Astrocyte (in vitro differentiated cells and primary cell): ENCODE measurements around the gene PTPN5. TPM values are rescaled to one million over a fixed set of nuclear protein-coding genes. Genes with fewer than 3 reads are reported as not detected.

Experiments used
- DNase-seq: peaks from one replicate; pipeline ENCODE4 v3.0.0-alpha.2; 2010; ENCODE audit warnings: low read depth
- FAIRE-seq: peaks from 2 replicates; lab custom pipeline; 2011; peaks lifted over from hg19 to GRCh38; lab: Jason Lieb, UNC
- H2AFZ ChIP-seq: 2 replicates; pipeline ENCODE4 v1.6.0; 2012; ENCODE audit warnings: low read depth, low read length, inconsistent platforms
- H3K27ac ChIP-seq: 2 replicates; pipeline ENCODE4 v1.5.1; 2011; ENCODE audit warnings: low read depth, low read length, inconsistent platforms
- H3K27me3 ChIP-seq: 2 replicates; pipeline ENCODE4 v1.6.0; 2011; ENCODE audit warnings: low read length, inconsistent platforms; ENCODE audit not compliant: insufficient read depth
- H3K36me3 ChIP-seq: 2 replicates; pipeline ENCODE4 v1.5.1; 2011; ENCODE audit warnings: low read length, inconsistent platforms; ENCODE audit not compliant: insufficient read depth
- H3K4me1 ChIP-seq: 2 replicates; pipeline ENCODE4 v1.5.1; 2011; ENCODE audit warnings: low read length, inconsistent platforms; ENCODE audit not compliant: insufficient read depth
- H3K4me2 ChIP-seq: 2 replicates; pipeline ENCODE4 v1.6.0; 2012; ENCODE audit warnings: low read length, inconsistent platforms
- H3K4me3 ChIP-seq: 2 replicates; pipeline ENCODE4 v1.5.1; 2011; ENCODE audit warnings: low read depth, mild to moderate bottlenecking, low read length, inconsistent platforms; ENCODE audit not compliant: insufficient read depth
- H3K79me2 ChIP-seq: 2 replicates; pipeline ENCODE4 v1.6.0; 2012; ENCODE audit warnings: mild to moderate bottlenecking, low read length, inconsistent platforms; ENCODE audit not compliant: insufficient read depth
- H3K9ac ChIP-seq: 2 replicates; pipeline ENCODE4 v1.6.0; 2012; ENCODE audit warnings: mild to moderate bottlenecking, low read length, inconsistent platforms
- H3K9me3 ChIP-seq: 2 replicates; pipeline ENCODE4 v1.5.1; 2012; ENCODE audit warnings: low read depth, mild to moderate bottlenecking, low read length, inconsistent platforms; ENCODE audit not compliant: insufficient read depth
- H4K20me1 ChIP-seq: 2 replicates; pipeline ENCODE4 v1.6.0; 2012; ENCODE audit warnings: low read length, inconsistent platforms; ENCODE audit not compliant: insufficient read depth
- H3K27ac Mint-ChIP-seq: one replicate; pipeline ENCODE4 v1.8.0; 2021; ENCODE audit warnings: mild to moderate bottlenecking, mixed read lengths; ENCODE audit not compliant: unreplicated experiment
- H3K27me3 Mint-ChIP-seq: one replicate; pipeline ENCODE4 v1.8.0; 2021; ENCODE audit warnings: low read depth, mixed read lengths; ENCODE audit not compliant: unreplicated experiment
- H3K36me3 Mint-ChIP-seq: one replicate; pipeline ENCODE4 v1.8.0; 2021; ENCODE audit warnings: low read depth, mixed read lengths; ENCODE audit not compliant: unreplicated experiment
- H3K4me1 Mint-ChIP-seq: one replicate; pipeline ENCODE4 v1.8.0; 2021; ENCODE audit warnings: low read depth, mixed read lengths; ENCODE audit not compliant: unreplicated experiment
- H3K4me3 Mint-ChIP-seq: one replicate; pipeline ENCODE4 v1.8.0; 2021; ENCODE audit warnings: mild to moderate bottlenecking, moderate library complexity, mixed read lengths; ENCODE audit not compliant: unreplicated experiment
- H3K9me3 Mint-ChIP-seq: one replicate; pipeline ENCODE4 v1.8.0; 2021; ENCODE audit warnings: mild to moderate bottlenecking, mixed read lengths; ENCODE audit not compliant: unreplicated experiment
- CTCF ChIP-seq: IDR thresholded peaks from 2 replicates; pipeline ENCODE4 v1.5.1; 2011; ENCODE audit warnings: low read depth, mild to moderate bottlenecking, inconsistent platforms, low read length, moderate library complexity; ENCODE audit not compliant: insufficient read depth
- EZH2 ChIP-seq: IDR thresholded peaks from 2 replicates; pipeline ENCODE4 v1.6.1; 2012; ENCODE audit warnings: mild to moderate bottlenecking, low read length, inconsistent platforms; ENCODE audit not compliant: insufficient read depth
- total RNA-seq: library from RNA; stranded (reverse); gene quantifications from 2 replicates; pipeline ENCODE4 v1.2.1, GENCODE V29; 2021

PTPN5 gene
- total RNA-seq, 1 donor from 2014 or later: 0.07 TPM

GRCh38 chr11:18731949-18732821 lies 59.4 kb downstream of the PTPN5 start:
- TF ChIP-seq EZH2 (no peak), CTCF (peak; percentile 98)
- no peak overlapping the region for H3K4me3 Mint-ChIP-seq
- H3K27ac Mint-ChIP-seq: no peak overlapping the region
- FAIRE-seq (no peak), DNase-seq (peak; percentile 12)
- Histone ChIP-seq H3K79me2 (no peaks in the 10 kb centered on the region), H4K20me1 (no peaks in the 10 kb centered on the region), H2AFZ (peak overlapping the region; percentile 39), H3K9me3 (no peaks in the 10 kb centered on the region), H3K27ac (no peak overlapping the region), H3K4me2 (no peak overlapping the region), H3K4me1 (no peaks in the 10 kb centered on the region), H3K9ac (no peak overlapping the region), H3K27me3 (no peaks in the 10 kb centered on the region), H3K4me3 (no peak overlapping the region), H3K36me3 (no peaks in the 10 kb centered on the region)
- no peaks in the 10 kb centered on the region for H3K9me3 Mint-ChIP-seq
- no peaks in the 10 kb centered on the region for H3K4me1 Mint-ChIP-seq
- H3K27me3 Mint-ChIP-seq: peaks cover 11% of the 10 kb centered on the region
- H3K36me3 Mint-ChIP-seq: no peaks in the 10 kb centered on the region

- H3K9ac ChIP-seq: no peak overlapping the region
- TF ChIP-seq EZH2 (no peak), CTCF (no peak)
These were observed 60.2 kb downstream of the PTPN5 start for GRCh38 chr11:18731441-18731840.

GRCh38 chr11:18730020-18730419 lies 61.6 kb downstream of the PTPN5 start:
- H3K9ac ChIP-seq: no peak overlapping the region
- no peaks in the 10 kb centered on the region for H3K27me3 ChIP-seq
- no peaks in the 10 kb centered on the region for H3K4me1 ChIP-seq
- no peaks in the 10 kb centered on the region for H3K9me3 ChIP-seq
- Mint-ChIP-seq H3K27me3 (peaks cover 3% of the 10 kb centered on the region), H3K9me3 (no peaks in the 10 kb centered on the region), H3K36me3 (no peaks in the 10 kb centered on the region), H3K4me1 (no peaks in the 10 kb centered on the region), H3K27ac (no peak overlapping the region), H3K4me3 (no peak overlapping the region)
- no peak for TF ChIP-seq EZH2
- no peak for TF ChIP-seq CTCF
- H4K20me1 ChIP-seq: no peaks in the 10 kb centered on the region
- FAIRE-seq (no peak), DNase-seq (no peak)
- H3K79me2 ChIP-seq: no peaks in the 10 kb centered on the region
- H2AFZ ChIP-seq: no peak overlapping the region
- no peak overlapping the region for H3K4me2 ChIP-seq
- no peak overlapping the region for H3K27ac ChIP-seq
- no peak overlapping the region for H3K4me3 ChIP-seq
- H3K36me3 ChIP-seq: no peaks in the 10 kb centered on the region

More at GRCh38 chr11:18731441-18731840, 60.2 kb downstream of the PTPN5 start:
- no peak overlapping the region for H2AFZ ChIP-seq
- DNase-seq (no peak), FAIRE-seq (no peak)
- Mint-ChIP-seq H3K36me3 (no peaks in the 10 kb centered on the region), H3K4me1 (no peaks in the 10 kb centered on the region), H3K4me3 (no peak overlapping the region), H3K27me3 (peaks cover 10% of the 10 kb centered on the region), H3K9me3 (no peaks in the 10 kb centered on the region), H3K27ac (no peak overlapping the region)
- H3K27me3 ChIP-seq: no peaks in the 10 kb centered on the region
- H4K20me1 ChIP-seq: no peaks in the 10 kb centered on the region
- no peaks in the 10 kb centered on the region for H3K9me3 ChIP-seq
- H3K4me2 ChIP-seq: no peak overlapping the region
- no peak overlapping the region for H3K4me3 ChIP-seq
- no peaks in the 10 kb centered on the region for H3K36me3 ChIP-seq
- no peak overlapping the region for H3K27ac ChIP-seq
- H3K4me1 ChIP-seq: no peaks in the 10 kb centered on the region
- no peaks in the 10 kb centered on the region for H3K79me2 ChIP-seq
